HG03159 (cell line): ENCODE results near the gene NR4A3.

Experiments
- ATAC-seq: cut with Tn5 transposase; IDR thresholded peaks from one replicate; pipeline ENCODE4 v1.9.1; 2021; ENCODE audit warnings: mild to moderate bottlenecking, moderate library complexity; ENCODE audit not compliant: unreplicated experiment

The NR4A3 gene

GRCh38 chr9:99813739-99814138 lies 7.9 kb upstream of the NR4A3 start:
- ATAC-seq: no peak

GRCh38 chr9:99814359-99814758 lies 7.3 kb upstream of the NR4A3 start:
- ATAC-seq: no peak

GRCh38 chr9:99816392-99816791 lies 5.3 kb upstream of the NR4A3 start:
- no peak for ATAC-seq

DNA sequence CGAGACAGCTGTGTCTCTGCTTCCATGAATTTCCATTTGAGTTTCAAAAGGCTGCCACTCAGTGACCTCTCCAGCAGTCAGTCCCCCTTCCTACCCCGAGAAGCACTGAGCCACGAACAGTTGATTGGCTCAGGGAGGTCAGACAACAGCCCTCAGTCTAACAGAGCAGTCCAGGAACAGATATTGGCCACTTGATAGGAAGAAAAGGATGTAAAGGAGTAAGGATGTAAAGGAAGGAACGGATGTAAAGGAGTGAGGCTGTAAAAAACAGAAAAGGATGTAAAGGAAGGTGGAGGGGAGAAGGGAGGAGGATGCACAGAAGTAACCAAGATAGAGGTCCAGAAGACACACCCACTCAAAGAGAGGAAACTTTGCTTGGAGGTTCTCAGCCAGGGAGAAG lies 3.2 kb upstream of the NR4A3 start:
- no peak for ATAC-seq

GRCh38 chr9:99819123-99819855 lies 2.4 kb upstream of the NR4A3 start:
- ATAC-seq: peak; percentile 52

- peak; percentile 44 for ATAC-seq
Measured at GRCh38 chr9:99819856-99820684, 1.6 kb upstream of the NR4A3 start.

DNA sequence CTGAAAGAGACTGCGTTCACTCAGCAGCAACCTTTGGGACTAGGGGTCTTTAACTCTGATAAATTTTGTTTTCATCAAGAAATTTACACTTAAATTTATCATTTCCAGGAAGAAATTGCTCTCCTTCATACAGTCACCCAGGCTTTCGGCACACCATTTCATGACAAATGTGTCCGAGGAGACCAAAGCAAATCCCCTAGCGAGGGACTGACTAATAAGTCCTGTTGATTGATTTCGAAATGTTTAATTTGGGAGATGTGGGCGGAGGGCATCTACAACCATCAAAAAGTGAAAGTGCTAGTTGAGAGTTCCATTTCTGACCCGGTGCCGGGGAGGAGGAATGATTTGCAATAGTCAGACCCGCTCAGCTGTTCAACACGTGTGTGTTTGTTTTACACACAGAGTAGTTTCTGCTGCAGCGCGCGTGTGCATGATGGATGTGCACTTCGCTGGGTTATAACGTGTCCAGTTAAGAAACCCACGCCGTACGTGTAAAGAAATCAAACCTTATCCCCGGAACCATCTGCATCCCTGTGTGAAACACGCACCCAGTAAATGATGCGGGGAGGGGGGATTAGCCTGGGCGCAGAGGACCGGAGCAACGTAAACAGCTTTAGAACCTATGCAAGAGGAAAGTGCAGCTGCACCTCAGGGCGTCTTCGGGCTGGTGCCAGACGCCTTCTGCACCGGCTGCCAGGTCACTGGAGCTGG lies 845 bp upstream of the NR4A3 start:
- no peak for ATAC-seq

GRCh38 chr9:99822109-99822805 lies 572 bp downstream of the NR4A3 start:
- no peak for ATAC-seq

DNA sequence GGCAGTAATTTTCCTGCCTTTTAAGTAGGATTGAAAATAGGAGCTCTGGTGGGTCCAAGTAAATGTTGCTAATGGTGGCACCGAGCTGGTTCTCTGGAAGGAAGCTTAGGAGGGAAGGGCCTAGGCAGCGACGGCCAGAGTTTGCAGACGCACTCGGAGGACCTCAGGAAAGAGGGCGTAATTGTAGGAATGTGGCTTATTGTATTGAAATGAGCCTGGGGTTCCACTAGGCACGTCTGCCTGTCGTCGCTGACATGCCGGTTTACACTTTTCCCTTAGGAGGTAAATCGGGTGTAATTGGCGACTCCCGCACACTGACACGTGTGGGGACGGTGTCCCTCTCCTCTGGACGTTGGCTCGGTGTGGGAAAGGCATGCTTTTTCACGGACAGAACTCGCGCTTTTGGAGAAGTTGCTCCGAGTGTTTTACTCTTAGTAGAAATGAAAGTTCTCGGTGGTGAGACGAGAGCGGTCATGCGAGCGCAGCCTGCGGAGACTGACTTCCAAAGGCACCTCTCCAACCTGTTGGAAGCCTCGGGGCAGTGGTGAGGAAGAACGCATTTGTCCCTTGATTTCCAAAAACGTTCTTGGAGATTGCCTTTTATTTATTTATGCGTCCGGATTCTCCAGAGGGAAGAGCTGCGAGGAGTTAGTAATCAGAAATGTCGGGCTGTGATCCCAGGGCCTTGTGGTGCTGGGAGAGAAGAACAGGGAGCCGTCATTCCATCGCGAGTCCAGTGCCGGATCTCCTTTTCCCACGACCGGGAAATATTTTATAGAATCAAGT lies 1.3 kb downstream of the NR4A3 start:
- no peak for ATAC-seq

GRCh38 chr9:99823681-99824377 lies 2.1 kb downstream of the NR4A3 start:
- ATAC-seq: no peak

DNA sequence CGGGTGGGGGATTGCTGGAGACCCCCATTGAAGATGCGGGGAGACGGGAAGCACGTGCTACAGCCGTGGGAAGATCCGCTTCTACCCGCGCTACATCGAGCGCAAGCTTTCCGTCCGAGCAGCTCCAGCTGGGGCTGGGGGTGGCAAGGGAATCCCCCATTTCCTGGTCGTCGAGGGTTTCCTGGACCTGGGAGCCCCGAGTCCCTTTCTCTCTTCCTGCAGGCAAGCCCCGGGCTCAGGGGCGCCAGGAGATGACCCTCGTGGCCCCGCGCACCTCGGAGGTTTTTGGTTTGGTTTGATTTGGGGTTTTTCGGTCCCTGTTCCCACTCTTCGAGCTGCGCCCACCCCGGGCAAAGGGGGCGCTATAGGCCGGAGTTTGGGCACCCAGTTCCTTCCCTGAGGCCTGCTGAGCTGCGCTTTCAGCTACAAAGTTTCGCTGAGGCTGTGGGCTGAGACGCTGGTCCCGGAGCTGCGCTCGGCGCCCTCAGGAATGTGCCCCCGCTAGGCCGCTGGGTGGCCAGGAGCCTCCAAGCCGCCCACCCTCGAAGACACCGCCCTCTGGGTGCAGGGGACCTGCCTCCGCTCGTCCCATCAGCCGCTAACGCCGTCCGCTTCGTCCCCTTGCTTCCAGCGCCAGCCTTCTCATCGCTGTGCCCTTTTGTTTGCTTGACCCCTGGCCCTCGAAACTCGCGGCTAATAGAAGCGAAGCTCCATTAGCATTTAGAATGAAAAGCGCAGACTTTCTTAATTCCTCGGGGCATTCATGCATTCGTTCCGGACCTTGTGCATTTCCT lies 2.9 kb downstream of the NR4A3 start:
- no peak for ATAC-seq

- ATAC-seq: no peak
Measured at GRCh38 chr9:99825172-99826046, 3.7 kb downstream of the NR4A3 start.

DNA sequence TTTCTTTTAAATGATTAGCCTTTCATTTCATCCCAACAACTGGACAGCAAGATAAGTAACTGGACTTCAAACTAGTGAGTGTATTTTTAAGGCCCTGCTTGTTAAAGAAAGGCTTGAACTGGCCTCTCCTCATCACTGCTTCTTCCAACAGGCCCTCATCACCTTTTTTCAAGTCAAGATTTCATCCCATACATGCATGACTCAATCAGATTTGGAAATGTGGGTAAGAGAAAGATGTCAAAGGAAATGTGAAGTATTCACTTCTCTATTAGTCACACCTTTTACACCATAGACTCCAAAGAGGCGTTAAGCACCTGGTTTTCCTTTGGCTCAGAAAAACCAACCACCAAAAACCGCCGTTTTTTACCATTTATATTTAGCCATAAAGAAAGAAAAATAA lies 4.9 kb downstream of the NR4A3 start:
- no peak for ATAC-seq

- no peak for ATAC-seq
Measured at GRCh38 chr9:99827244-99827643, 5.6 kb downstream of the NR4A3 start.

DNA sequence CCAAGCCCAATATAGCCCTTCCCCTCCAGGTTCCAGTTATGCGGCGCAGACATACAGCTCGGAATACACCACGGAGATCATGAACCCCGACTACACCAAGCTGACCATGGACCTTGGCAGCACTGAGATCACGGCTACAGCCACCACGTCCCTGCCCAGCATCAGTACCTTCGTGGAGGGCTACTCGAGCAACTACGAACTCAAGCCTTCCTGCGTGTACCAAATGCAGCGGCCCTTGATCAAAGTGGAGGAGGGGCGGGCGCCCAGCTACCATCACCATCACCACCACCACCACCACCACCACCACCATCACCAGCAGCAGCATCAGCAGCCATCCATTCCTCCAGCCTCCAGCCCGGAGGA lies 6.3 kb downstream of the NR4A3 start:
- ATAC-seq: no peak

- ATAC-seq: no peak
Measured at GRCh38 chr9:99828417-99829176, 6.9 kb downstream of the NR4A3 start.

GRCh38 chr9:99831857-99832557 lies 10.3 kb downstream of the NR4A3 start:
- ATAC-seq: no peak
